Fibroblast of gingiva (primary cell): ENCODE data around the gene SYNGR3.

ENCODE experiments used
- DNase-seq: peaks from one replicate; pipeline ENCODE4 v3.0.0-alpha.2; 2011; ENCODE audit warnings: low read depth

SYNGR3 gene

DNA sequence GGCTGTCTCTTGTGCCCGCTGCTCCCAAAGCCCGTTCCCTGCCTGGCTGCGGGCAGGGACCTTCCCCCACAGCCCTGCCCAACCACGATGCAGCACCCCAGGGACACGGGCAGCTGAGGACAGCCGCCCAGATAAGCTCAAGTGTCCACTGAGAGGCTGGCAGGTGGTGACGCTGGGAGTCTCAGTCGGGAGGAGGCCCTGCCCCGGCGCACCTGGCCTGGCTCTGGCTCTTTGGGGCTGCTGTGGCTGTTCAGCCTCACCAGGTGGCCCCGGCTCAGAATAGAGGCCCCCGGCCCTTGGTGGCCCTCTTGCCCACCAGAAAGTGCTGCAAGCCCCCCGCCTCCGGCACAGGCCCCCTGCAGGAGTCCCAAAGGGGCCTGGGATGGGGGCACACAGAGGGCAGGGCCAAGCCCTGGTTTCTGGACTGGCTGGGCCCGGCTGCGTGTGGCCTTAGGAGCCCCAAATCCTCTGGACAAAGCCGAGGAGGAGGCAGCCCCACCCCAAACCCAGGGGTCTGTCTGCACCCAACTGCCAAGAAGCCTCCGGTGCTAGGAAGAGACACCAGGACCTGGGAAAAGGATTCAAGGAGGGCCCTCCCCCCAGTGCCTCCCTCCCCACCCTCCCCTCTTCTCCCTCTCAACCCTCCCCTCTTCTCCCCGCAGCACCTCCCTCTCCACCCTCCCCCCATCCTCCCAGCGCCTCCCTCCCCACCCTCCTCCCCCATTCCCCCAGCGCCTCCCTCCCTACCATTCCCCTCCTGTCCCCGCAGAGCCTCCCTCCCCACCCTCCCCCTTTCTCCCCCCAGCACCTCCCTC lies 52.6 kb downstream of the SYNGR3 start:
- no peak for DNase-seq

DNA sequence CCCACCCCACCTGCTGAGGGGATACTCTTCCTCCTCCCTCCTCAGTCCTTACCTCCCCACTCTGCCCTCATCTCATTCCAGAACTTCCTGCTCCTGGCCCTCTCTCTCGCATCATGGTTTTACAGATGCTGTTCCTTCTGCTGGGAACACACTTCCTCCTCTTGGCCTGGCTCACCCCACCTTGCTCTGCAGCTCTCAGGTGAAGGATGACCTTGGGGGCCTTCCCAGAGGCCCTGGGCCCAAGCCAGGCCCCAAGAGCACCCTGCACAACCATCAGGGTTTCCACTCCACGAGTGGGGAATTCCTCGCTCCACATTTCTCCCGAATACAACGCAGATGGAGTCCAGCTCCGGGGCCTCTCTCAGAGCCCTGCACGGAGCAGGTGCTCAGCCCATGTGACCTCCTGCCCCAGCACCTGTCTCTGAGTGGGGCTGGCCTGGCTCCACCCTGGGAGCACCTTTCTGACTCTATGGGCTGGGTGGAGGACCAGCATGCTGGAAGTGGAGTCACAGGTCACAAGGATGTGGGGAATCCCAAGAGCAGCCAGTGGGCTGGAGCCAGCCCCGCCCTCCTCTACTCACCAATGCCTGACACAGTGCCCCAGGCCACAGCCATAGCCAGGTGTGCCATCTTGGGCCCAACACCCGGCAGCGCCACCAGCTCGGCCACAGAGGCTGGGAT lies 53.4 kb downstream of the SYNGR3 start:
- DNase-seq = no peak
